A549 (cell line): ENCODE data around the gene EPS8L1. TPM values are rescaled to one million over a fixed set of nuclear protein-coding genes. Genes with fewer than 3 reads are reported as not detected.
"Not testable (repeated sequence)": the region's sequence is repeated elsewhere in the genome, so short reads cannot be mapped to it uniquely, and the experiment has no call there.

ENCODE experiments used
- ATAC-seq, 2 experiments: fragments of 200-7000 bp in 1 of 2; fragments of >200 bp in 1 of 2; cut with Nextera tagmentation in 1 of 2; cut with Tn5 transposase in 1 of 2; 3 replicates each; pipeline versions ENCODE4 v1.8.0 to v1.9.1; 2018 to 2020; ENCODE audit warnings: mild to moderate bottlenecking in 1 of 2, moderate library complexity in 1 of 2
- CTCF ChIA-PET: fragments of 300-600 bp; sonication (Branson Sonifier 250); formaldehyde crosslinking; extraction: SDS; loops from one replicate; lab custom pipeline; 2021; ENCODE audit warnings: antibody characterized with exemption, inconsistent platforms; lab: Yijun Ruan, JAX
- POLR2A ChIA-PET: fragments of 350-600 bp; formaldehyde crosslinking; extraction: SDS; loops from one replicate; lab custom pipeline; 2021; ENCODE audit warnings: antibody characterized with exemption, inconsistent platforms; lab: Yijun Ruan, JAX
- DNase-seq, 2 experiments: peaks; one replicate each; pipeline versions ENCODE4 v3.0.0 to v3.0.0-alpha.2; 2011 to 2016; ENCODE audit warnings: low read depth in 1 of 2, low spot score in 1 of 2
- FAIRE-seq: peaks from 2 replicates; lab custom pipeline; 2011; peaks lifted over from hg19 to GRCh38; lab: Jason Lieb, UNC
- H3K27ac ChIP-seq, 2 experiments: fragments of >200 bp; sonication (Bioruptor Twin); formaldehyde crosslinking; 3 replicates each; pipeline ENCODE4 v1.5.1; 2016 to 2017
- H3K4me1 ChIP-seq: fragments of >200 bp; sonication (Bioruptor Twin); formaldehyde crosslinking; 3 replicates; pipeline ENCODE4 v1.6.1; 2016
- H3K4me2 ChIP-seq: fragments of >200 bp; sonication (Bioruptor Twin); formaldehyde crosslinking; 3 replicates; pipeline ENCODE4 v1.6.1; 2016
- H3K4me3 ChIP-seq: fragments of >200 bp; sonication (Bioruptor Twin); formaldehyde crosslinking; 3 replicates; pipeline ENCODE4 v1.5.1; 2016
- H3K9me3 ChIP-seq: fragments of >200 bp; sonication (Bioruptor Twin); formaldehyde crosslinking; 3 replicates; pipeline ENCODE4 v1.6.1; 2016
- CBX8 ChIP-seq: fragments of 200-600 bp; sonication (generic); IDR thresholded peaks from 2 replicates; pipeline ENCODE4 v1.6.1; 2016
- CHD2 ChIP-seq: fragments of 150-350 bp; IDR thresholded peaks from 2 replicates; pipeline ENCODE4 v1.6.1; 2014; ENCODE audit warnings: low read length; ENCODE audit not compliant: partially characterized antibody
- CHD4 ChIP-seq: fragments of 200-600 bp; sonication (generic); IDR thresholded peaks from 2 replicates; pipeline ENCODE4 v1.6.1; 2016; ENCODE audit warnings: antibody characterized with exemption, mild to moderate bottlenecking, borderline replicate concordance
- EHMT2 ChIP-seq: fragments of 200-600 bp; sonication (generic); IDR thresholded peaks from 2 replicates; pipeline ENCODE4 v1.6.1; 2016; ENCODE audit warnings: antibody characterized with exemption, low read depth, mild to moderate bottlenecking, moderate library complexity
- EP300 ChIP-seq, 2 experiments: fragments of >200 bp; sonication (Bioruptor Twin); formaldehyde crosslinking; IDR thresholded peaks; 2 replicates in 1 of 2; 3 replicates in 1 of 2; pipeline ENCODE4 v1.6.1; 2016 to 2017
- GATA3 ChIP-seq: IDR thresholded peaks from 2 replicates; pipeline ENCODE4 v1.6.1; 2012; ENCODE audit warnings: borderline replicate concordance
- HDAC2 ChIP-seq: fragments of 200-600 bp; sonication (generic); IDR thresholded peaks from 2 replicates; pipeline ENCODE4 v1.6.1; 2016
- HES2 ChIP-seq: fragments of >200 bp; sonication (Bioruptor Twin); formaldehyde crosslinking; IDR thresholded peaks from 2 replicates; pipeline ENCODE4 v1.6.1; 2016
- HEYL ChIP-seq: fragments of 250-450 bp; sonication (Bioruptor Pico); IDR thresholded peaks from 2 replicates; pipeline ENCODE4 v1.8.0; 2021; ENCODE audit warnings: mild to moderate bottlenecking, moderate library complexity
- HMGXB4 ChIP-seq: fragments of 250-450 bp; sonication (Bioruptor Pico); IDR thresholded peaks from 2 replicates; pipeline ENCODE4 v1.5.0; 2021; ENCODE audit warnings: mild to moderate bottlenecking, moderate library complexity, borderline replicate concordance
- JUNB ChIP-seq: fragments of >200 bp; sonication (Bioruptor Twin); formaldehyde crosslinking; IDR thresholded peaks from 2 replicates; pipeline ENCODE4 v1.6.1; 2016
- KDM1A ChIP-seq: fragments of 200-600 bp; sonication (generic); IDR thresholded peaks from 2 replicates; pipeline ENCODE4 v1.6.1; 2016; ENCODE audit warnings: low read depth, mild to moderate bottlenecking
- KDM5A ChIP-seq: fragments of 200-600 bp; sonication (generic); IDR thresholded peaks from 2 replicates; pipeline ENCODE4 v1.6.1; 2016; ENCODE audit warnings: antibody characterized with exemption, mild to moderate bottlenecking
- MAFK ChIP-seq: fragments of 450-650 bp; IDR thresholded peaks from 2 replicates; pipeline ENCODE4 v1.6.1; 2014; ENCODE audit not compliant: partially characterized antibody
- MYC ChIP-seq: IDR thresholded peaks from 2 replicates; pipeline ENCODE4 v1.6.1; 2012; ENCODE audit warnings: mild to moderate bottlenecking, inconsistent platforms, low read length, improper control_type of control experiment, borderline replicate concordance
- PHF8 ChIP-seq: fragments of 200-600 bp; sonication (generic); IDR thresholded peaks from 2 replicates; pipeline ENCODE4 v1.6.1; 2016; ENCODE audit warnings: low read depth, mild to moderate bottlenecking, antibody characterized with exemption, moderate library complexity, borderline replicate concordance
- POLR2AphosphoS2 ChIP-seq: conservative IDR thresholded peaks from 2 replicates; pipeline ENCODE4 v1.6.1; 2012; ENCODE audit warnings: low read length, improper control_type of control experiment, inconsistent platforms
- RFX5 ChIP-seq: fragments of 450-650 bp; IDR thresholded peaks from 2 replicates; pipeline ENCODE4 v1.7.1; 2014; ENCODE audit warnings: antibody characterized with exemption, mild to moderate bottlenecking, moderate library complexity
- SREBF2 ChIP-seq: fragments of 450-650 bp; IDR thresholded peaks from 2 replicates; pipeline ENCODE4 v1.6.1; 2014; ENCODE audit warnings: mild to moderate bottlenecking, moderate library complexity
- TFCP2L1 ChIP-seq: fragments of 250-450 bp; sonication (Bioruptor Pico); IDR thresholded peaks from 2 replicates; pipeline ENCODE4 v1.5.0; 2021; ENCODE audit warnings: mild to moderate bottlenecking
- WGBS: methylation state at CpG from one replicate; pipeline ENCODE4 v1.1.6; 2017; ENCODE audit errors: missing lambda C conversion rate; 5-methylcytosine and 5-hydroxymethylcytosine counted together
- polyA plus RNA-seq, 4 experiments: library from polyadenylated mRNA; depleted of rRNA in 3 of 4; stranded (reverse); fragments of >200 nt; fragmentation: RNase III in 1 of 4; extraction: RNeasy Plus Mini Kit Qiagen cat#74134 plus additional on column Dnase treatment in 1 of 4; gene quantifications; 2 replicates in 3 of 4; 3 replicates in 1 of 4; pipeline ENCODE4 v1.2.3, GENCODE V29; 2011 to 2017
- TF ChIP-seq, protein P1 (sequence below): IDR thresholded peaks from 2 replicates; pipeline ENCODE4 v1.6.1; 2012

Gene EPS8L1
- polyA plus RNA-seq, 2 of the 4 experiments (the other 2 are of a cell fraction), result 3.7 to 3.8 TPM

- POLR2A ChIA-PET, result interaction anchor here (1.1 kb wide), 1 partner anchor 12 kb away, joined by 3 read pairs; the partner anchor contains the start of gene RDH13
- no peak for ATAC-seq
- FAIRE-seq, result no peak
- Histone ChIP-seq H3K9me3 (no peaks in the 10 kb centered on the region), H3K4me2 (no peak overlapping the region), H3K27ac (no peak overlapping the region)
- DNase-seq, result no peak
- TF ChIP-seq KDM5A, result no peak
- TF ChIP-seq, protein P1, sequence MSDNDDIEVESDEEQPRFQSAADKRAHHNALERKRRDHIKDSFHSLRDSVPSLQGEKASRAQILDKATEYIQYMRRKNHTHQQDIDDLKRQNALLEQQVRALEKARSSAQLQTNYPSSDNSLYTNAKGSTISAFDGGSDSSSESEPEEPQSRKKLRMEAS, result no peak
- no peak for TF ChIP-seq POLR2AphosphoS2
- TF ChIP-seq, all 56 proteins: peak for 0
- H3K4me3 ChIP-seq, result no peak overlapping the region
- CTCF ChIA-PET, result no interaction called here
- 93% methylated on average over 25 of the region's 25 CpGs for WGBS
- no peaks in the 10 kb centered on the region for H3K4me1 ChIP-seq
Measured at GRCh38 chr19:55050749-55051532, 24.7 kb upstream of the EPS8L1 start.

DNA sequence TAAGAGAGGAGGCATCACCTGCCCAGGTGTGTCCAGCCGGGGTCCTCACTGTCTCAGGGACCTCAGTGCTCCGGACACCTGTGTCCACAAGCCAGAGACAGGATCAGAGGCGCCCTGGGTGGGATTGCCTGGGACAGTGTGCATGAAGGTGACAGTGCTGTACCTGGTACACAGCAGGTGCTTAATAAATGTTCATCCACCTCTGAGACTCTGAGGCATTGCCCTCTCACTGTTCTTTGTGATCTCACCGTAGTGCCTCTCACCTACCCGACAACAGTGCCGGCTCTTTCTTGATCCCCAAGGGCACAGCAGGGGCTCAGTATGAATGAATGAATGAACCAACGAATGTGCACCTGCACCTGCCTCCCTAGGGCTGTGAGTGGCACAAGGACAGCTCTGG lies 21.9 kb upstream of the EPS8L1 start:
- DNase-seq (no peak), FAIRE-seq (no peak), ATAC-seq (no peak)
- H3K4me1 ChIP-seq, result no peaks in the 10 kb centered on the region
- no peaks in the 10 kb centered on the region for H3K9me3 ChIP-seq
- H3K27ac ChIP-seq, result no peak overlapping the region
- no peak overlapping the region for H3K4me2 ChIP-seq
- POLR2A ChIA-PET, result no interaction called here
- TF ChIP-seq GATA3, result no peak
- no peak for TF ChIP-seq HDAC2
- TF ChIP-seq HEYL, result no peak
- TF ChIP-seq CHD2, result no peak
- TF ChIP-seq, protein P1, result no peak
- TF ChIP-seq MYC, result no peak
- no peak for TF ChIP-seq HES2
- TF ChIP-seq KDM5A, result no peak
- no peak for TF ChIP-seq SREBF2
- TF ChIP-seq CHD4, result no peak
- TF ChIP-seq EP300 (IDR thresholded peaks at IDR 0.05), result no peak
- WGBS, result 98% methylated on average over 7 of the region's 7 CpGs
- H3K4me3 ChIP-seq, result no peak overlapping the region
- CTCF ChIA-PET, result interaction anchor here (0.6 kb wide), 1 partner anchor 365 kb away, joined by 3 read pairs; no protein-coding TSS in a partner anchor

- TF ChIP-seq KDM1A (peak; percentile 35; the same call in 1 of the 2 replicates), RFX5 (no peak)
- no peak overlapping the region for H3K4me3 ChIP-seq
- no peak for ATAC-seq
- CTCF ChIA-PET, result interaction anchor here (0.6 kb wide), 1 partner anchor 18 kb away, joined by 3 read pairs; no protein-coding TSS in a partner anchor
- H3K4me1 ChIP-seq, result peaks cover 2% of the 10 kb centered on the region; the same call in 2 of the 3 replicates
- no peak for DNase-seq
- no peak overlapping the region for H3K4me2 ChIP-seq
- POLR2A ChIA-PET, result no interaction called here
- no peak overlapping the region for H3K27ac ChIP-seq
- no peaks in the 10 kb centered on the region for H3K9me3 ChIP-seq
- 94% methylated on average over 9 of the region's 9 CpGs for WGBS
- FAIRE-seq, result no peak
Measured at GRCh38 chr19:55056827-55057226, 18.8 kb upstream of the EPS8L1 start.

DNA sequence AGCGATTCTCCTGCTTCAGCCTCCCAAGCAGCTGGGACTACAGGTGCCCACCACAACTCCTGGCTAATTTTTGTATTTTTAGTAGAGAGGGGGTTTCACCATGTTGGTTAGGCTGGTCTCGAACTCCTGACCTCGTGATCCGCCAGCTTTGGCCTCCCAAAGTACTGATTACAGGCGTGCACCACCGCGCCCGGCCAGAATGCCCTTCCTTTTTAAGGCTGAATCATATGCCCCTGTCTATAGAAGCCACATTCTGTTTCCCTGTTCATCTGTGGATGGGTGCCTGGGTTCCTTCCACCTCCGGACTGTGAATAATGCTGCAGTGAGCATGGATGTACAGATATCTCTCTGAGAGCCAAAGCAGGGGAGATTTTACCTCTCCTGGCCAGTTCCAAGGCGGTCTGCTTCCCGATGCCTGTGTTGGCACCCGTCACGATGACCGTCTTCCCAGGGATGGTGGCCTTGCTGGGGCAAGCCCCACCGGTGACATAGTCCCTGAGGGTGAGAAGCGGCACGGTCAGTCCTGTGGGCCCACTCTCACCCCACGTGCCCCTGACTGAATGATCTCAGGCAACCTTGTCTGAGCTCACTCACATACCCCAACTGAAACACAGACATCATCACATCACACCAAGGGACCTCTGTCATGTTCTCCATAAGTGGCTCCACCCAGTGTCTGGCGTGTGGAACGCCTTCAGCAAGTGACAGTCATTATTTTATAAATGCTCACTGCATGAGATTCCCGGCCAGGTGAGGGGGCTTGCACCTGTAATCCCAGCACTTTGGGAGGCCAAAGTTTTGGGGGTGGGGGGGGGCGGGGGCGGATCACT lies 16.7 kb upstream of the EPS8L1 start:
- CTCF ChIA-PET, result interaction anchor here (1.0 kb wide), 1 partner anchor 29 kb away, joined by 4 read pairs; no protein-coding TSS in a partner anchor
- Histone ChIP-seq H3K4me3 (no peak overlapping the region), H3K9me3 (no peaks in the 10 kb centered on the region), H3K4me1 (peaks cover 7% of the 10 kb centered on the region; the same call in 2 of the 3 replicates)
- POLR2A ChIA-PET, result no interaction called here
- WGBS, result 90% methylated on average over 23 of the region's 23 CpGs
- TF ChIP-seq TFCP2L1 (CRISPR knock-in tag) (no peak), EHMT2 (no peak), MAFK (no peak), JUNB (no peak), PHF8 (no peak), HMGXB4 (CRISPR knock-in tag) (no peak), HEYL (no peak), CBX8 (no peak)
- TF ChIP-seq, all 56 proteins: peak for 0
- FAIRE-seq (no peak), DNase-seq (peak in 1 of 2 experiments; percentile 50), ATAC-seq (no peak)
- Histone ChIP-seq H3K4me2 (no peak overlapping the region), H3K27ac (no peak overlapping the region)

DNA sequence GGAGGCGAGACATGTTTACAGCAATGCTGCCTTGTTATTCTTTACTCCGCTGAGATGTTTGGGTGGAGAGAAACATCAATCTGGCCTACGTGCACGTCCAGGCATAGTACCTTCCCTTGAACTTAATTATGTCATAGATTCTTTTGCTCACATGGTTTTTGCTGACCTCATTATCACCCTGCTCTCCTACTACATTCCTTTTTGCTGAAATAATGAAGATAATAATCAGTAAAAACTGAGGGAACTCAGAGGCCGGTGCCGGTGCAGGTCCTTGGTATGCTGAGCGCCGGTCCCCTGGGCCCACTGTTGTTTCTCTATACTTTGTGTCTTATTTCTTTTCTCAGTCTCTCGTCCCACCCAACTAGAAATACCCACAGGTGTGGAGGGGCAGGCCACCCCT lies 15.4 kb upstream of the EPS8L1 start:
- POLR2A ChIA-PET, FAIRE-seq, DNase-seq, H3K27ac ChIP-seq, ATAC-seq, H3K4me1 ChIP-seq, H3K4me2 ChIP-seq, H3K9me3 ChIP-seq, H3K4me3 ChIP-seq, CTCF ChIA-PET: not testable (repeated sequence)
- WGBS, result 90% methylated on average over 9 of the region's 9 CpGs
